ENCODE results near the gene HTR2A. TPM values are rescaled to one million over a fixed set of nuclear protein-coding genes. Genes with fewer than 3 reads are reported as not detected.

HTR2A gene
- total and polyA plus RNA-seq, 7 experiments from 2014 or later = not detected

DNA sequence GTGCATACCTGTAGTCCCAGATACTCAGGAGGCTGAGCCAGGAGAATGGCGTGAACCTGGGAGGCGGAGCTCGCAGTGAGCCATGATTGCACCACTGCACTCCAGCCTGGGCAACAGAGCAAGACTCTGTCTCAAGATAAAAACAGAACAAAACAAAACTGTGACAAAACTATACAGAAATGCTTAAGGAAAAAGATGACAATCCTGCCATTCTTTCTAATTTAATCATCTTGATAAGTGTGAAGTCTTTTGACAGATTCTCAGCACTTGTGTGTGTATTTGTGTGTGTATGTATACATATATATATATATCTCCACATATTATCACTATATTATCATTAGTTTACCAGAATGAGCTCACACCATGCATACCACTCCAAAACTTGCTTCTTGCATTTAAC, 12.3 kb downstream of the HTR2A start:
- H3K4me1 ChIP-seq (ENCODE audit: control insufficient read depth in 2 of 2, insufficient read depth in 2 of 2, low read length in 2 of 2) = no peaks in the 10 kb centered on the region
- H3K36me3 Mint-ChIP-seq = no peaks in the 10 kb centered on the region
- no peak overlapping the region for H3K4me3 ChIP-seq (ENCODE audit: low read length)
- H3K27me3 ChIP-seq (ENCODE audit: control insufficient read depth in 2 of 2, insufficient read depth in 2 of 2, low read length in 2 of 2) = no peaks in the 10 kb centered on the region
- no peak overlapping the region for H3K4me3 Mint-ChIP-seq
- no peak overlapping the region for H3K27ac Mint-ChIP-seq
- ChIA-PET POLR2A (no interaction called here), CTCF (no interaction called here)
- H3K4me1 Mint-ChIP-seq = no peaks in the 10 kb centered on the region
- no peak overlapping the region for H3K27ac ChIP-seq (ENCODE audit: low read depth, low read length)
- H3K9me3 ChIP-seq (ENCODE audit: control insufficient read depth in 2 of 3, low read length in 3 of 3) = no peaks in the 10 kb centered on the region
- no peak for ATAC-seq
- intact Hi-C loops (cut with micrococcal nuclease) = no loop called here
- H3K27me3 Mint-ChIP-seq = peaks cover 25 to 55% (median 50%) of the 10 kb centered on the region in 5 donors
- H3K9me3 Mint-ChIP-seq = peaks cover 0 to 16% (median 6%) of the 10 kb centered on the region in 11 donors
- no peaks in the 10 kb centered on the region for H3K36me3 ChIP-seq (ENCODE audit: control insufficient read depth in 2 of 3, insufficient read depth in 3 of 3, low read length in 3 of 3)
- DNase-seq = no peak

DNA sequence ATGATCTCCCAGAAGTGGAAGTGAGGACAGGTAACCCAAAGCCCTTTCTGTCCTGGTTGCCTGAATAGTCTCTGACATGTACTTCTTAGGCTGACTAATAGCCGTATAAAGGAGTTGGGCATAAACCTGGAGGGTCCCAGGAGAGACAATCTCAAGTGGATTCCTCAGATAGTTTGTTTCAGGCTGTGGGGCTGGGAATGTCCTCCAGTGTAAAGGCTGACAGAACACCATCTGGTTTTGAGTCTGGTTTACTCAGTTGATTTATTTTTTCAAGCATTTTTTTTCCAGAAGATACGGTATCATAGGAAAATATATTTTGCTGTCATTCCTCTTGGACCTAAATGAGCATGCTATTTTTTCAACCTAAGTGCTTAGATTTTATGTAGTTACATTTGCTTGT, 15.2 kb downstream of the HTR2A start:
- Histone ChIP-seq H3K27me3 (ENCODE audit: control insufficient read depth in 2 of 2, insufficient read depth in 2 of 2, low read length in 2 of 2) (no peaks in the 10 kb centered on the region), H3K4me1 (ENCODE audit: control insufficient read depth in 2 of 2, insufficient read depth in 2 of 2, low read length in 2 of 2) (no peaks in the 10 kb centered on the region), H3K4me3 (ENCODE audit: low read length) (no peak overlapping the region), H3K27ac (ENCODE audit: low read depth, low read length) (no peak overlapping the region), H3K36me3 (ENCODE audit: control insufficient read depth in 2 of 3, insufficient read depth in 3 of 3, low read length in 3 of 3) (no peaks in the 10 kb centered on the region), H3K9me3 (ENCODE audit: control insufficient read depth in 2 of 3, low read length in 3 of 3) (no peaks in the 10 kb centered on the region)
- no peak overlapping the region for H3K4me3 Mint-ChIP-seq
- peaks cover 35 to 61% (median 50%) of the 10 kb centered on the region in 5 donors for H3K27me3 Mint-ChIP-seq
- intact Hi-C loops (cut with micrococcal nuclease) = no loop called here
- peaks cover 0 to 6% (median 0%) of the 10 kb centered on the region in 11 donors for H3K9me3 Mint-ChIP-seq
- no peak overlapping the region for H3K27ac Mint-ChIP-seq
- no peaks in the 10 kb centered on the region for H3K36me3 Mint-ChIP-seq
- ChIA-PET CTCF (no interaction called here), POLR2A (no interaction called here)
- H3K4me1 Mint-ChIP-seq = no peaks in the 10 kb centered on the region
- ATAC-seq (no peak), DNase-seq (no peak)

DNA sequence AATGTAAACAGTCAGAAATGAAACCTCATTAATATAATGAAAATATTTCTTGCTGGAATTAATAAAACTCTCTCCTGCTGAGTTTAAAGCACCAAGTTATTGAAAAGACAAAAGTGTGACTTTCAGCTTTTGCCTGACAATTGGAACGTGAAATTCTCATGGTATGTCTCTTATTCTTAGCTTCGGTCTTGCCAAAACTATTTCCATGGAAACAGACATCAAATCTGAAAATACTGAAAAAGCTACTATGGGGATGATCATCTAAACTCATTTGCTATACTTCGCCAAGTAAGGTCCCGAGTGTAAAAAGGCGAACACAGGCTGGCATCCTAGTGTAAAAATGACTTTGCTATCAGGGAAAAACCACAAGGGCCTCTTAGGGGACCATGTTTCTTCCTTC, 22.8 kb downstream of the HTR2A start:
- Mint-ChIP-seq H3K4me3 (no peak overlapping the region), H3K4me1 (no peaks in the 10 kb centered on the region), H3K27me3 (peaks cover 19 to 28% (median 21%) of the 10 kb centered on the region in 5 donors), H3K36me3 (no peaks in the 10 kb centered on the region), H3K9me3 (no peaks in the 10 kb centered on the region), H3K27ac (no peak overlapping the region)
- H3K4me3 ChIP-seq (ENCODE audit: low read length) = no peak overlapping the region
- ATAC-seq = no peak
- ChIA-PET POLR2A (no interaction called here), CTCF (no interaction called here)
- intact Hi-C loops (cut with micrococcal nuclease) = no loop called here
- H3K9me3 ChIP-seq (ENCODE audit: control insufficient read depth in 2 of 3, low read length in 3 of 3) = no peaks in the 10 kb centered on the region
- DNase-seq = no peak
- H3K36me3 ChIP-seq (ENCODE audit: control insufficient read depth in 2 of 3, insufficient read depth in 3 of 3, low read length in 3 of 3) = no peaks in the 10 kb centered on the region
- no peak overlapping the region for H3K27ac ChIP-seq (ENCODE audit: low read depth, low read length)
- H3K27me3 ChIP-seq (ENCODE audit: control insufficient read depth in 2 of 2, insufficient read depth in 2 of 2, low read length in 2 of 2) = no peaks in the 10 kb centered on the region
- H3K4me1 ChIP-seq (ENCODE audit: control insufficient read depth in 2 of 2, insufficient read depth in 2 of 2, low read length in 2 of 2) = no peaks in the 10 kb centered on the region

DNA sequence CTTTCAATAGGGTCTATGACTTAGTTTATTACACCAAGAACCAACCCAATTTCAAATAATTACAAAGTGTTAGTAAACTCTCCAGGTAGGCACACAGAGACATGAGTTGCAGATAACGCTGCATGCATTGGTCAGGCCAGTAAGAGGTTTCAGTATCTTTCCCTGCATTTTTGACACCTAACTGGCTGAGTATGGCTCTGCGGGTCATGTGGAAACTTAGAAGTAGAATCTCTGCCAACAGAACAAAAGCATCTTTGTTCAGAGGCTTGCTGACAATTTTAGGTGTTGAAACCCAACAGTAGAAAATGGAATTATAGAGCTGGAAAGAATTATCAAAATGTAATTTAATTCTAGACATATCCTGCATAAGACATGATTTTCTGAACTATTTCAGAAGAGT, 25.3 kb downstream of the HTR2A start:
- no peak for DNase-seq
- Mint-ChIP-seq H3K4me3 (no peak overlapping the region), H3K9me3 (no peaks in the 10 kb centered on the region), H3K27me3 (peaks cover 0 to 24% (median 11%) of the 10 kb centered on the region in 5 donors), H3K27ac (no peak overlapping the region), H3K4me1 (no peaks in the 10 kb centered on the region), H3K36me3 (no peaks in the 10 kb centered on the region)
- ChIA-PET POLR2A (no interaction called here), CTCF (interaction anchor here (0.6 kb wide), 1 partner anchor 281 kb away, joined by 3 read pairs; no protein-coding TSS in a partner anchor)
- Histone ChIP-seq H3K4me1 (ENCODE audit: control insufficient read depth in 2 of 2, insufficient read depth in 2 of 2, low read length in 2 of 2) (no peaks in the 10 kb centered on the region), H3K9me3 (ENCODE audit: control insufficient read depth in 2 of 3, low read length in 3 of 3) (no peaks in the 10 kb centered on the region), H3K27me3 (ENCODE audit: control insufficient read depth in 2 of 2, insufficient read depth in 2 of 2, low read length in 2 of 2) (no peaks in the 10 kb centered on the region), H3K27ac (ENCODE audit: low read depth, low read length) (no peak overlapping the region), H3K4me3 (ENCODE audit: low read length) (no peak overlapping the region), H3K36me3 (ENCODE audit: control insufficient read depth in 2 of 3, insufficient read depth in 3 of 3, low read length in 3 of 3) (no peaks in the 10 kb centered on the region)
- intact Hi-C loops (cut with micrococcal nuclease) = no loop called here
- ATAC-seq = no peak

DNA sequence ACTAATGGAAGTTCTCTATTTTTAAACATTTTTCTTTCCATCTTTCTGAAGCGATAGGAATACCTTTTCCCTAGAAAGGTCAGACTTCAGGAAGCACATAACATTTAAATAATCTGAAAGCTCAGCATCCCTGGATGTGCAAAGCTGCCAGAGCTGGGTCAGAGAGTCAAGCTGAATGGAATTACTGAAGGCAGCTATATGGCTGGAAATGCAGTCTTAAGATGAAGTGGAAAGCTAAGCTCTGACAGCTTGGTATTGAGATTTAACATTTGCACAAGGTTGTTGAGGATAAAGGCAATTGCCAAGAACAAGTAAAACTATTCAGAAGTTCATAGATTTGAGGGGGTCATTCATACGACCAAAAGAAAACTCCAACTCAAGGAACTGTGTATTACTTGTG, 28.8 kb downstream of the HTR2A start:
- no peak overlapping the region for H3K4me3 ChIP-seq (ENCODE audit: low read length)
- no peak overlapping the region for H3K4me3 Mint-ChIP-seq
- ATAC-seq (no peak), DNase-seq (no peak)
- ChIA-PET POLR2A (no interaction called here), CTCF (no interaction called here)
- H3K4me1 ChIP-seq (ENCODE audit: control insufficient read depth in 2 of 2, insufficient read depth in 2 of 2, low read length in 2 of 2) = no peaks in the 10 kb centered on the region
- no peak overlapping the region for H3K27ac ChIP-seq (ENCODE audit: low read depth, low read length)
- no peaks in the 10 kb centered on the region for H3K9me3 ChIP-seq (ENCODE audit: control insufficient read depth in 2 of 3, low read length in 3 of 3)
- H3K36me3 Mint-ChIP-seq = no peaks in the 10 kb centered on the region
- H3K4me1 Mint-ChIP-seq = no peaks in the 10 kb centered on the region
- no peaks in the 10 kb centered on the region for H3K9me3 Mint-ChIP-seq
- H3K27ac Mint-ChIP-seq = no peak overlapping the region
- no peaks in the 10 kb centered on the region for H3K27me3 ChIP-seq (ENCODE audit: control insufficient read depth in 2 of 2, insufficient read depth in 2 of 2, low read length in 2 of 2)
- H3K36me3 ChIP-seq (ENCODE audit: control insufficient read depth in 2 of 3, insufficient read depth in 3 of 3, low read length in 3 of 3) = no peaks in the 10 kb centered on the region
- peaks cover 0 to 17% (median 4%) of the 10 kb centered on the region in 5 donors for H3K27me3 Mint-ChIP-seq
- intact Hi-C loops (cut with micrococcal nuclease) = no loop called here

DNA sequence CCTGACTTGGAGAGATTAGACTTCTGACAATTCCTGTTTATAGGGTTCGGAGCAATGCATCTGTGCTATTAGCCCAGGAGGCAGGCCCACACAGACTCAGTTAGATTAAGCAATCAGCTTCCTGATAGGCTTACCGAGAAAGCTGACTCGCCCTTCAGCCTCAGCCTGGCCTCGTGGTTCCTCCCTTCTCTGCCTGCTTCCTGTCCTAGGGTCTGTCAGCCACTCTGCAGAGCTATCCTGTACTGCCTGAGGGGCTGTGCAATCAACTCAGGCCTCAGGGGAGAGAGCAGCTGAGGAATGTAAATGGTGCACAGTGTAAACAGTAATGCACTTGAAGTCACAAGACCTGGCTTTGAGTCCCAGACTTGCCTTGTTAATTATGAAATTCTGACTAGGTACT, 30.7 kb downstream of the HTR2A start:
- intact Hi-C loops (cut with micrococcal nuclease) = no loop called here
- Mint-ChIP-seq H3K4me3 (no peak overlapping the region), H3K4me1 (no peaks in the 10 kb centered on the region), H3K27ac (no peak overlapping the region), H3K36me3 (no peaks in the 10 kb centered on the region), H3K9me3 (no peaks in the 10 kb centered on the region), H3K27me3 (peaks cover 0 to 15% (median 4%) of the 10 kb centered on the region in 5 donors)
- Histone ChIP-seq H3K4me1 (ENCODE audit: control insufficient read depth in 2 of 2, insufficient read depth in 2 of 2, low read length in 2 of 2) (no peaks in the 10 kb centered on the region), H3K4me3 (ENCODE audit: low read length) (no peak overlapping the region), H3K36me3 (ENCODE audit: control insufficient read depth in 2 of 3, insufficient read depth in 3 of 3, low read length in 3 of 3) (no peaks in the 10 kb centered on the region), H3K9me3 (ENCODE audit: control insufficient read depth in 2 of 3, low read length in 3 of 3) (no peaks in the 10 kb centered on the region), H3K27ac (ENCODE audit: low read depth, low read length) (no peak overlapping the region), H3K27me3 (ENCODE audit: control insufficient read depth in 2 of 2, insufficient read depth in 2 of 2, low read length in 2 of 2) (no peaks in the 10 kb centered on the region)
- ATAC-seq (peak; percentile 52), DNase-seq (no peak)
- POLR2A ChIA-PET = no interaction called here
- CTCF ChIA-PET = no interaction called here

DNA sequence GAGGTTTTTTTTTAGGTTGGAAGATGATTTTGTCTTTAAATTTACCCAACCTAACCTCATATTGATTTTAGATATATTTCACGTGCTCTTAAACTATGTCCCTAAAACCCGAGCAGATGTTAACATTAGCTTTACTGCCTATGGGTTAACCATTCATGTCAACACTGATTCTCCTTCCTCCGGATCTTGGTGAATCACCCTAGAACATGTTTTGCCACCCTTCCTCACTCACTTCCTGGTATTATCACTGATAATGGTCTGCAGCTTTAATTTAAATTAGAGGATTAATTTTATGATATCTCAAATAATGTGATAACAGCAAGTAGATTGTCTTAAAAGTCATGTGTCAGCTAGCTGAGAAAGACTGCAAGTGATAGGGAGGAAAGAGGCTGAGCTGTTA, 31.9 kb downstream of the HTR2A start:
- CTCF ChIA-PET = no interaction called here
- POLR2A ChIA-PET = no interaction called here
- DNase-seq (no peak), ATAC-seq (no peak)
- Mint-ChIP-seq H3K4me1 (no peaks in the 10 kb centered on the region), H3K27me3 (peaks cover 5 to 14% (median 9%) of the 10 kb centered on the region in 5 donors), H3K27ac (no peak overlapping the region), H3K9me3 (no peaks in the 10 kb centered on the region), H3K4me3 (no peak overlapping the region), H3K36me3 (no peaks in the 10 kb centered on the region)
- H3K4me3 ChIP-seq (ENCODE audit: low read length) = no peak overlapping the region
- no peaks in the 10 kb centered on the region for H3K27me3 ChIP-seq (ENCODE audit: control insufficient read depth in 2 of 2, insufficient read depth in 2 of 2, low read length in 2 of 2)
- no peak overlapping the region for H3K27ac ChIP-seq (ENCODE audit: low read depth, low read length)
- H3K36me3 ChIP-seq (ENCODE audit: control insufficient read depth in 2 of 3, insufficient read depth in 3 of 3, low read length in 3 of 3) = no peaks in the 10 kb centered on the region
- intact Hi-C loops (cut with micrococcal nuclease) = no loop called here
- H3K9me3 ChIP-seq (ENCODE audit: control insufficient read depth in 2 of 3, low read length in 3 of 3) = no peaks in the 10 kb centered on the region
- no peaks in the 10 kb centered on the region for H3K4me1 ChIP-seq (ENCODE audit: control insufficient read depth in 2 of 2, insufficient read depth in 2 of 2, low read length in 2 of 2)

Measured in naive thymus-derived CD4-positive, alpha-beta T cell (primary cell).